RWPE1 (cell line): ENCODE measurements around the gene FAM13C.

Source experiments
- CTCF ChIA-PET: fragments of 350-600 bp; sonication (Branson Sonifier 250); formaldehyde crosslinking; extraction: SDS; loops from one replicate; lab custom pipeline; 2021; lab: Yijun Ruan, JAX
- POLR2A ChIA-PET: fragments of 400-600 bp; formaldehyde crosslinking; extraction: SDS; loops from one replicate; lab custom pipeline; 2020; ENCODE audit warnings: antibody characterized with exemption; ENCODE audit not compliant: low non-redundant PET; lab: Yijun Ruan, JAX
- DNase-seq: peaks from one replicate; pipeline ENCODE4 v3.0.0; 2012; ENCODE audit warnings: low spot score
- H3K27ac ChIP-seq: fragments of 450-650 bp; 2 replicates; pipeline ENCODE4 v1.5.1; 2017
- TF ChIP-seq, protein P1 (sequence below): fragments of 450-650 bp; conservative IDR thresholded peaks from 2 replicates; pipeline ENCODE4 v1.5.1; 2017; ENCODE audit warnings: low read depth, mild to moderate bottlenecking

Gene FAM13C

DNA sequence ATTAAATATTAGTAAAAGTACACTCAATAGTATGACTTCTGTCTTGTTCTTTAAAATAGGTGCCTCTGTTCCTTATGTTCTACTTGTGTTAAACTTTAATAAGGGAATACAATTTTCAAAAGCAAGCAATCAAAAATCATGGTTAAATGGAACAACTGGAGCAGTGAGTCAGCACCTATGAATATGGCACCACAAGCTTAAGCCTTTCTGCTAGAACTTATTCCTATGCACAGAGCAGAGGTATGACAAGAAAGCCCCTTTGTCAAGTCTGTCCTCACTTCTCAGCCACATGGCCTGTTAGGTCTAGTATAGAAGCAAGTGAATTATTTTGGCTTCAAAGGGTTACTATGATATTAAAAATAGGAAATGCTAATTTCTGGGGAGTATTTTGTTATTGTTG lies 29.8 kb downstream of the FAM13C start:
- TF ChIP-seq, protein P1, sequence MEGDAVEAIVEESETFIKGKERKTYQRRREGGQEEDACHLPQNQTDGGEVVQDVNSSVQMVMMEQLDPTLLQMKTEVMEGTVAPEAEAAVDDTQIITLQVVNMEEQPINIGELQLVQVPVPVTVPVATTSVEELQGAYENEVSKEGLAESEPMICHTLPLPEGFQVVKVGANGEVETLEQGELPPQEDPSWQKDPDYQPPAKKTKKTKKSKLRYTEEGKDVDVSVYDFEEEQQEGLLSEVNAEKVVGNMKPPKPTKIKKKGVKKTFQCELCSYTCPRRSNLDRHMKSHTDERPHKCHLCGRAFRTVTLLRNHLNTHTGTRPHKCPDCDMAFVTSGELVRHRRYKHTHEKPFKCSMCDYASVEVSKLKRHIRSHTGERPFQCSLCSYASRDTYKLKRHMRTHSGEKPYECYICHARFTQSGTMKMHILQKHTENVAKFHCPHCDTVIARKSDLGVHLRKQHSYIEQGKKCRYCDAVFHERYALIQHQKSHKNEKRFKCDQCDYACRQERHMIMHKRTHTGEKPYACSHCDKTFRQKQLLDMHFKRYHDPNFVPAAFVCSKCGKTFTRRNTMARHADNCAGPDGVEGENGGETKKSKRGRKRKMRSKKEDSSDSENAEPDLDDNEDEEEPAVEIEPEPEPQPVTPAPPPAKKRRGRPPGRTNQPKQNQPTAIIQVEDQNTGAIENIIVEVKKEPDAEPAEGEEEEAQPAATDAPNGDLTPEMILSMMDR, result no peak
- POLR2A ChIA-PET, result no interaction called here
- H3K27ac ChIP-seq, result no peak overlapping the region
- CTCF ChIA-PET, result interaction anchor here (0.6 kb wide), 1 partner anchor 581 kb away, joined by 4 read pairs; no protein-coding TSS in a partner anchor
- no peak for DNase-seq

DNA sequence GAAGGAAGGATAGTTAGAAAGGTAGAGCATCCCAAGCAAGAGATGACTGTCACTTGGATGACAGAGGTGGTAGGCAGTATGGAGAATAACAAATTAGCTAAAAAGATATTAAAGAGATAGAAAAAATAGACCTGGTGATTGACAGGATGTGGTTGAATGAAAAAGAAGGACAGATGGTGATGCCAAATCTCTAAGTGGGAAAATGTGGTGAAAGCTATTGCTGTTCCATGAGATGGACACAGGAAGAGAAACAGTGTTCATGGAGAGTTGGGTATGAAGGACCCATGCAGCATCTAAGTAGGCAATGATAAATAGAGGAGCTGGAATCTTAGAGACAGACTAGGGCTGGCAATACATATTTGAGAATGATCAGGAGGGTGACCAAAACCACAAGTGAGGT lies 30.7 kb downstream of the FAM13C start:
- TF ChIP-seq, protein P1, result no peak
- ChIA-PET CTCF (interaction anchor here (0.6 kb wide), 2 partner anchors 185 to 580 kb away, joined by 3 to 4 read pairs; no protein-coding TSS in a partner anchor), POLR2A (no interaction called here)
- DNase-seq, result no peak
- no peak overlapping the region for H3K27ac ChIP-seq

DNA sequence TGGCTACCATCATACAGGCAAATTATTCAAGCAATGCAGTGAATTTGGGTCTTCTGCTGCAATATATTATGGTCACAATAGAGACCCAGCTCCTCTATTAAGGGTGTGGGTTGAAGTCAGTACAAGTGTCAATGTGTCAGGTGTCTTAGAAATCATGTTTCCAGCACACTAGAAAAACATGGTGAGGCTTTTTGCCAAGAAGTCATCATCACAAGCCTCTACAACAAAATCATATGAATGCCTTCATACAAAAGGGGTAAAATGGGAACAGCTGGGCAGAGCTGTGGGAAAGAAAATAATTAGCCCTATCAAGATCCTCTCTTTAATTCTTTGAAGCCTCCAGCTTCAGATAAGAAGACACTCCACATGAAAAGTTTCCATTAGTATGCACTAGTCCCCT lies 37.2 kb downstream of the FAM13C start:
- POLR2A ChIA-PET, result no interaction called here
- CTCF ChIA-PET, result no interaction called here
- no peak for DNase-seq
- H3K27ac ChIP-seq, result no peak overlapping the region
- TF ChIP-seq, protein P1, result no peak

DNA sequence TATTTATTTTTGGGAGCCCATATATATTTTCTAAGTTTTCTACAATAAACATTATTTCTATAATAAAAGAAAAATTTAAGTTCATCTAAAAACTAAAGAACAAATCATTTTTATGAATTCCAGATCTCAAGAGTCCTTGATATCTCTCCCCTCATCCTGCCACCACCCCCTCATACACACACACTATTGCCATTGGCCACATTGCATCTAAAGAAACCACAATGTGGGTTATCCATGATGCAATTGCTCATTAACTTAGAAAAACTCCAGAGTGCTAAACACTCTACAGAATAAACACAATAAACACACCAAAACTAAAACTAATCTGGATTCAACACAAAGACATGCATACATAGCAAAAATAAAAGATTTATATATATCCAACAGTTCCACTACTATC lies 37.8 kb downstream of the FAM13C start:
- CTCF ChIA-PET, result no interaction called here
- POLR2A ChIA-PET, result no interaction called here
- TF ChIP-seq, protein P1, result no peak
- no peak overlapping the region for H3K27ac ChIP-seq
- DNase-seq, result no peak

DNA sequence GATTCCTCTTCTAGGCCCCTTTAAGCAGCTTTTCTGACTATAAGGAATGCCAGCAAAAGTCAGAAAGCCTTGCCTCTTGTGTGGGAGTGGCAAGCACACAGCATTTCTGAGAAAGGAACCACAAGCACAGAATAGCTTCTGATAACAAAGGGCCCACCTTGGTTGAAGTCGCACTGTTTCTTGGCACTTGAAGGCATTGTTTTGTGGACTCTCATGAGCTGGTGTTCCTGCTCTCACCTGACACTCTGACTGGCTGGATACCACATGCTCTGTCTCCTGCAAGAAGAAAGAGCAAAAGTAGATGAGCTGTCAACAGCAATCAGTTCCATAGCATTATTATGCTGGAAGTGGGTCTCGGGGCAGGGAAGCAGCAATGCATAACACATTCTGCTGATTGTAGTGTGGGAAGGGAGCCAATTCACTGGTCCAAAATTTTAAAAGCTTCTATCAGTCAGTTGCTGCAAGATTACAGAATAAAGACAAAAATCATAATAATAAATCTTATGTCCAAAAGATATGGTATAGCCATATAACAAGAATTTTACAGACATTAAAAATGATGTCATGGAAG lies 38.4 kb downstream of the FAM13C start:
- DNase-seq, result no peak
- TF ChIP-seq, protein P1, result no peak
- CTCF ChIA-PET, result no interaction called here
- POLR2A ChIA-PET, result no interaction called here
- H3K27ac ChIP-seq, result no peak overlapping the region

DNA sequence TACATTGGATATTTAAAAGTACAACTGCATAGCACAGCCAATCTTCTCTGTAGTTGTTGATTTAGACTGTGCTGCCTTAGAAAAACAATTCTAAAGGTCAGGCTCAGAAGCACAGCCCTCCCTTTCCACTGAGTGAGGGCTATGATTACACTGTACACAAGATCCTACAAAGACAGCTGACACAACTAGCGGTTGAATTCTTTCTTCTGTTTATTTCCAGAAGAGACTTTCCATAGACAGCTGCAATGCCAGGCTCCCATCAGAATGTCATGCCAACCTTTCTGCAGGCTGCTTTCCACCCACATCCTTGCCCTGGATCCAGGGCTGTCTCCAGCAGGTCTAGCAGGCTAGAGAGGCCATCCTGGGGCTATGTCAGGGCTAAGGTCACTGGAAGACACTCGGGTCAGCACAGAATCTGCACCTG lies 39.3 kb downstream of the FAM13C start:
- CTCF ChIA-PET, result no interaction called here
- H3K27ac ChIP-seq, result no peak overlapping the region
- TF ChIP-seq, protein P1, result no peak
- POLR2A ChIA-PET, result no interaction called here
- no peak for DNase-seq
